Thymus (tissue), 11 donors: ENCODE measurements around the gene HVCN1. TPM values are rescaled to one million over a fixed set of nuclear protein-coding genes. Genes with fewer than 3 reads are reported as not detected.
"Not testable (repeated sequence)": the region's sequence is repeated elsewhere in the genome, so short reads cannot be mapped to it uniquely, and the experiment has no call there.

Source experiments
- DNase-seq, 9 donors: peaks; one replicate each; pipeline ENCODE4 v3.0.0-alpha.2; 2013; ENCODE audit warnings: low spot score in 9 of 9, low read depth in 6 of 9, missing footprints in 1 of 9
- H3K27ac ChIP-seq, 2 donors: one replicate each; pipeline ENCODE4 v1.5.1; 2013; ENCODE audit warnings: control low read depth in 1 of 2, low read depth in 1 of 2, low read length in 1 of 2, mild to moderate bottlenecking in 1 of 2, moderate library complexity in 1 of 2
- H3K27me3 ChIP-seq, 2 donors: one replicate each; pipeline ENCODE4 v1.5.1; 2013; ENCODE audit warnings: low read length in 1 of 2; ENCODE audit not compliant: control insufficient read depth in 2 of 2, insufficient read depth in 1 of 2
- H3K36me3 ChIP-seq, 2 donors: one replicate each; pipeline ENCODE4 v1.5.1; 2013; ENCODE audit warnings: low read length in 1 of 2, mild to moderate bottlenecking in 1 of 2, moderate library complexity in 1 of 2; ENCODE audit not compliant: control insufficient read depth in 2 of 2, insufficient read depth in 2 of 2
- H3K4me1 ChIP-seq, 2 donors: one replicate each; pipeline ENCODE4 v1.5.1; 2013; ENCODE audit warnings: low read length in 2 of 2; ENCODE audit not compliant: control insufficient read depth in 2 of 2, insufficient read depth in 2 of 2
- H3K4me3 ChIP-seq, 2 donors: one replicate each; pipeline ENCODE4 v1.5.1; 2013; ENCODE audit warnings: low read length in 2 of 2, control low read depth in 1 of 2, mild to moderate bottlenecking in 1 of 2
- H3K9me3 ChIP-seq, 2 donors: one replicate each; pipeline ENCODE4 v1.5.1; 2013; ENCODE audit warnings: low read length in 1 of 2, mild to moderate bottlenecking in 1 of 2; ENCODE audit not compliant: control insufficient read depth in 2 of 2, insufficient read depth in 1 of 2
- WGBS: extraction: QIAGEN DNeasy Blood & Tissue Kit; methylation state at CpG from one replicate; pipeline ENCODE4 v1.1.7; 2013; 5-methylcytosine and 5-hydroxymethylcytosine counted together
- polyA plus RNA-seq: library from polyadenylated mRNA; stranded (reverse); fragments of 200-250 nt; gene quantifications from one replicate; pipeline ENCODE4 v1.2.3, GENCODE V29; 2013
- total RNA-seq: library from RNA; stranded (reverse); fragments of 120-200 nt; gene quantifications from one replicate; pipeline ENCODE4 v1.2.4, GENCODE V29; 2013
- donor health status: healthy.

The HVCN1 gene
- total and polyA plus RNA-seq, 2 donors: 11.1 to 35.1 TPM

GRCh38 chr12:110619534-110619953 is 69.4 kb downstream of the HVCN1 start:
- H3K27me3 ChIP-seq: no peaks in the 10 kb centered on the region
- WGBS: 96% methylated on average over 4 of the region's 4 CpGs
- H3K4me1 ChIP-seq: peaks cover under 1 to 2% of the 10 kb centered on the region in 2 donors

GRCh38 chr12:110616471-110617115 is 72.3 kb downstream of the HVCN1 start:
- H3K36me3 ChIP-seq: peaks cover 0 to 5% of the 10 kb centered on the region in 2 donors
- no peaks in the 10 kb centered on the region for H3K27me3 ChIP-seq
- no peaks in the 10 kb centered on the region for H3K9me3 ChIP-seq
- no peak overlapping the region for H3K27ac ChIP-seq
- H3K4me1 ChIP-seq: peaks cover 6 to 9% of the 10 kb centered on the region in 2 donors
- DNase-seq: no peak
- H3K4me3 ChIP-seq: no peak overlapping the region
- WGBS: 88% methylated on average over 5 of the region's 5 CpGs

More at GRCh38 chr12:110619534-110619953, 69.4 kb downstream of the HVCN1 start:
- DNase-seq: no peak
- peaks cover 0 to 5% of the 10 kb centered on the region in 2 donors for H3K36me3 ChIP-seq
- H3K4me3 ChIP-seq: no peak overlapping the region
- no peak overlapping the region for H3K27ac ChIP-seq
- no peaks in the 10 kb centered on the region for H3K9me3 ChIP-seq

- no peak overlapping the region for H3K4me3 ChIP-seq
- peaks cover 0 to 5% of the 10 kb centered on the region in 2 donors for H3K36me3 ChIP-seq
- no peak overlapping the region for H3K27ac ChIP-seq
- H3K4me1 ChIP-seq: peaks cover 6 to 9% of the 10 kb centered on the region in 2 donors
- no peaks in the 10 kb centered on the region for H3K9me3 ChIP-seq
- DNase-seq: no peak
- 97% methylated on average over 8 of the region's 8 CpGs for WGBS
- H3K27me3 ChIP-seq: no peaks in the 10 kb centered on the region
Observed at GRCh38 chr12:110615171-110615570, 73.7 kb downstream of the HVCN1 start.

- Histone ChIP-seq H3K9me3 (no peaks in the 10 kb centered on the region), H3K36me3 (peaks cover 0 to 5% of the 10 kb centered on the region in 2 donors), H3K4me1 (peaks cover 6 to 9% of the 10 kb centered on the region in 2 donors), H3K4me3 (peak within 1 kb of the TSS; percentile 76 to 86), H3K27ac (peak within 1 kb of the TSS; percentile 83 to 86), H3K27me3 (no peaks in the 10 kb centered on the region)
- 5% methylated on average over 60 of the region's 60 CpGs for WGBS
- DNase-seq: peak; percentile 86 to 97 (median 93)
Observed at GRCh38 chr12:110613771-110614684, 74.9 kb downstream of the HVCN1 start, which contains the start of gene TCTN1. TCTN1 (plus strand) TSS chr12:110614129; CDS start chr12:110614183, 54 bp downstream.

- Histone ChIP-seq H3K27ac (peak overlapping the region; percentile 83 to 86), H3K4me3 (peak overlapping the region; percentile 76 to 86), H3K4me1 (peaks cover 6 to 9% of the 10 kb centered on the region in 2 donors), H3K9me3 (no peaks in the 10 kb centered on the region), H3K27me3 (no peaks in the 10 kb centered on the region), H3K36me3 (peaks cover 0 to 5% of the 10 kb centered on the region in 2 donors)
- DNase-seq: no peak
- 87% methylated on average over 23 of the region's 23 CpGs for WGBS
Observed at GRCh38 chr12:110613071-110613770, 75.7 kb downstream of the HVCN1 start.

GRCh38 chr12:110606253-110606611 is 82.7 kb downstream of the HVCN1 start:
- Histone ChIP-seq H3K4me3 (peak overlapping the region in 1 of 2 donors; percentile 58), H3K27me3 (no peaks in the 10 kb centered on the region), H3K4me1 (peaks cover 0 to 8% of the 10 kb centered on the region in 2 donors), H3K9me3 (peaks cover 0 to 2% of the 10 kb centered on the region in 2 donors), H3K27ac (peak overlapping the region in 1 of 2 donors; percentile 42), H3K36me3 (no peaks in the 10 kb centered on the region)
- 89% methylated on average over 8 of the region's 8 CpGs for WGBS
- no peak for DNase-seq

GRCh38 chr12:110602085-110602814 is 86.7 kb downstream of the HVCN1 start:
- H3K4me1 ChIP-seq, H3K4me3 ChIP-seq, H3K9me3 ChIP-seq, H3K27ac ChIP-seq, H3K27me3 ChIP-seq, H3K36me3 ChIP-seq: not testable (repeated sequence)
- DNase-seq: peak in 3 of 9 donors; percentile 45 to 71 (median 56)
- 72% methylated on average over 14 of the region's 14 CpGs for WGBS

GRCh38 chr12:110600254-110600653 is 88.7 kb downstream of the HVCN1 start:
- H3K4me1 ChIP-seq: peaks cover 0 to under 1% of the 10 kb centered on the region in 2 donors
- no peak overlapping the region for H3K27ac ChIP-seq
- no peaks in the 10 kb centered on the region for H3K27me3 ChIP-seq
- 32% methylated on average over 4 of the region's 4 CpGs for WGBS
- peak in 3 of 9 donors; percentile 42 to 79 (median 55) for DNase-seq
- no peaks in the 10 kb centered on the region for H3K36me3 ChIP-seq
- no peaks in the 10 kb centered on the region for H3K9me3 ChIP-seq
- H3K4me3 ChIP-seq: no peak overlapping the region
